ENCODE data around the gene TOR3A. TPM values are rescaled to one million over a fixed set of nuclear protein-coding genes. Genes with fewer than 3 reads are reported as not detected.

Gene TOR3A
- total RNA-seq, 1 experiment from 2014 or later = 51.5 TPM

- POLR2A ChIA-PET = no interaction called here
- ATAC-seq (no peak), DNase-seq (ENCODE audit: low read depth, low spot score) (no peak)
- BruUV-seq (replicated peaks) = no TSS peak
- CTCF ChIA-PET = interaction anchor here (0.6 to 0.9 kb wide), 2 partner anchors 17 to 221 kb away, joined by 4 to 8 read pairs; no protein-coding TSS in a partner anchor
- Histone ChIP-seq H3K4me3 (ENCODE audit: low read depth in 2 of 2, low read length in 2 of 2) (no peak overlapping the region), H3K36me3 (ENCODE audit: control insufficient read depth, insufficient read depth, low read length) (peaks cover 10% of the 10 kb centered on the region; the same call in 1 of the 2 replicates), H3K4me1 (ENCODE audit: control insufficient read depth, insufficient read depth, low read length) (no peaks in the 10 kb centered on the region), H3K9me3 (ENCODE audit: control insufficient read depth, insufficient read depth, low read depth, low read length) (no peaks in the 10 kb centered on the region), H3K27ac (ENCODE audit: low read length) (no peak overlapping the region), H3K27me3 (ENCODE audit: control insufficient read depth, insufficient read depth, low read length) (no peaks in the 10 kb centered on the region)
- TF ChIP-seq POLR2AphosphoS5 (IDR thresholded peaks at IDR 0.05; ENCODE audit: low read depth, low read length) (no peak), SIN3A (IDR thresholded peaks at IDR 0.05; ENCODE audit: borderline replicate concordance, insufficient read depth, low read depth, low read length) (no peak), TCF7L2 (IDR thresholded peaks at IDR 0.05; ENCODE audit: low read depth, low read length) (no peak)
- TF ChIP-seq, protein P1, sequence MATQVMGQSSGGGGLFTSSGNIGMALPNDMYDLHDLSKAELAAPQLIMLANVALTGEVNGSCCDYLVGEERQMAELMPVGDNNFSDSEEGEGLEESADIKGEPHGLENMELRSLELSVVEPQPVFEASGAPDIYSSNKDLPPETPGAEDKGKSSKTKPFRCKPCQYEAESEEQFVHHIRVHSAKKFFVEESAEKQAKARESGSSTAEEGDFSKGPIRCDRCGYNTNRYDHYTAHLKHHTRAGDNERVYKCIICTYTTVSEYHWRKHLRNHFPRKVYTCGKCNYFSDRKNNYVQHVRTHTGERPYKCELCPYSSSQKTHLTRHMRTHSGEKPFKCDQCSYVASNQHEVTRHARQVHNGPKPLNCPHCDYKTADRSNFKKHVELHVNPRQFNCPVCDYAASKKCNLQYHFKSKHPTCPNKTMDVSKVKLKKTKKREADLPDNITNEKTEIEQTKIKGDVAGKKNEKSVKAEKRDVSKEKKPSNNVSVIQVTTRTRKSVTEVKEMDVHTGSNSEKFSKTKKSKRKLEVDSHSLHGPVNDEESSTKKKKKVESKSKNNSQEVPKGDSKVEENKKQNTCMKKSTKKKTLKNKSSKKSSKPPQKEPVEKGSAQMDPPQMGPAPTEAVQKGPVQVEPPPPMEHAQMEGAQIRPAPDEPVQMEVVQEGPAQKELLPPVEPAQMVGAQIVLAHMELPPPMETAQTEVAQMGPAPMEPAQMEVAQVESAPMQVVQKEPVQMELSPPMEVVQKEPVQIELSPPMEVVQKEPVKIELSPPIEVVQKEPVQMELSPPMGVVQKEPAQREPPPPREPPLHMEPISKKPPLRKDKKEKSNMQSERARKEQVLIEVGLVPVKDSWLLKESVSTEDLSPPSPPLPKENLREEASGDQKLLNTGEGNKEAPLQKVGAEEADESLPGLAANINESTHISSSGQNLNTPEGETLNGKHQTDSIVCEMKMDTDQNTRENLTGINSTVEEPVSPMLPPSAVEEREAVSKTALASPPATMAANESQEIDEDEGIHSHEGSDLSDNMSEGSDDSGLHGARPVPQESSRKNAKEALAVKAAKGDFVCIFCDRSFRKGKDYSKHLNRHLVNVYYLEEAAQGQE (IDR thresholded peaks at IDR 0.05; ENCODE audit: insufficient read depth in 1 of 2, low read depth in 2 of 2, low read length in 1 of 2) = no peak
- TF ChIP-seq, protein P2, sequence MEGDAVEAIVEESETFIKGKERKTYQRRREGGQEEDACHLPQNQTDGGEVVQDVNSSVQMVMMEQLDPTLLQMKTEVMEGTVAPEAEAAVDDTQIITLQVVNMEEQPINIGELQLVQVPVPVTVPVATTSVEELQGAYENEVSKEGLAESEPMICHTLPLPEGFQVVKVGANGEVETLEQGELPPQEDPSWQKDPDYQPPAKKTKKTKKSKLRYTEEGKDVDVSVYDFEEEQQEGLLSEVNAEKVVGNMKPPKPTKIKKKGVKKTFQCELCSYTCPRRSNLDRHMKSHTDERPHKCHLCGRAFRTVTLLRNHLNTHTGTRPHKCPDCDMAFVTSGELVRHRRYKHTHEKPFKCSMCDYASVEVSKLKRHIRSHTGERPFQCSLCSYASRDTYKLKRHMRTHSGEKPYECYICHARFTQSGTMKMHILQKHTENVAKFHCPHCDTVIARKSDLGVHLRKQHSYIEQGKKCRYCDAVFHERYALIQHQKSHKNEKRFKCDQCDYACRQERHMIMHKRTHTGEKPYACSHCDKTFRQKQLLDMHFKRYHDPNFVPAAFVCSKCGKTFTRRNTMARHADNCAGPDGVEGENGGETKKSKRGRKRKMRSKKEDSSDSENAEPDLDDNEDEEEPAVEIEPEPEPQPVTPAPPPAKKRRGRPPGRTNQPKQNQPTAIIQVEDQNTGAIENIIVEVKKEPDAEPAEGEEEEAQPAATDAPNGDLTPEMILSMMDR (IDR thresholded peaks at IDR 0.05) = no peak
- intact Hi-C loops (cut with micrococcal nuclease; ENCODE audit: unreplicated experiment) (no loop called here), in situ Hi-C loops (cut with HindIII; ENCODE audit: low pct_unique_long_range_greater_than_20kb, low sequenced_read_pairs) (no loop called here)
Measured at GRCh38 chr1:179104611-179105250, 22.9 kb downstream of the TOR3A start.

GRCh38 chr1:179105393-179105792 lies 23.5 kb downstream of the TOR3A start:
- intact Hi-C loops (cut with micrococcal nuclease; ENCODE audit: unreplicated experiment) = no loop called here
- Histone ChIP-seq H3K9me3 (ENCODE audit: control insufficient read depth, insufficient read depth, low read depth, low read length) (no peaks in the 10 kb centered on the region), H3K27ac (ENCODE audit: low read length) (no peak overlapping the region), H3K27me3 (ENCODE audit: control insufficient read depth, insufficient read depth, low read length) (no peaks in the 10 kb centered on the region), H3K4me1 (ENCODE audit: control insufficient read depth, insufficient read depth, low read length) (no peaks in the 10 kb centered on the region), H3K4me3 (ENCODE audit: low read depth in 2 of 2, low read length in 2 of 2) (no peak overlapping the region), H3K36me3 (ENCODE audit: control insufficient read depth, insufficient read depth, low read length) (peaks cover 10% of the 10 kb centered on the region; the same call in 1 of the 2 replicates)
- ChIA-PET CTCF (interaction anchor here (0.6 to 0.9 kb wide), 3 partner anchors 17 to 220 kb away, joined by 3 to 8 read pairs (median 4); no protein-coding TSS in a partner anchor), POLR2A (interaction anchor here (0.6 kb wide), 1 partner anchor 18 kb away, joined by 3 read pairs; no protein-coding TSS in a partner anchor)
- DNase-seq (ENCODE audit: low read depth, low spot score) (no peak), ATAC-seq (peak; percentile 62; the same call in 1 of the 2 replicates)
- TF ChIP-seq, protein P2 (IDR thresholded peaks at IDR 0.05) = peak; percentile 54
- TF ChIP-seq TCF7L2 (IDR thresholded peaks at IDR 0.05; ENCODE audit: low read depth, low read length) = no peak
- no TSS peak for BruUV-seq (replicated peaks)
- in situ Hi-C loops (cut with HindIII; ENCODE audit: low pct_unique_long_range_greater_than_20kb, low sequenced_read_pairs) = no loop called here
